Tracheal epithelial cell (primary cell): Measurements from ENCODE around the gene ENDOU. TPM values are rescaled to one million over a fixed set of nuclear protein-coding genes. Genes with fewer than 3 reads are reported as not detected.

Experiments
- total RNA-seq: library from RNA; depleted of rRNA; stranded (reverse); fragments of >200 nt; gene quantifications from 2 replicates; pipeline ENCODE4 v1.2.1, GENCODE V29; 2014

Gene ENDOU, protein sequence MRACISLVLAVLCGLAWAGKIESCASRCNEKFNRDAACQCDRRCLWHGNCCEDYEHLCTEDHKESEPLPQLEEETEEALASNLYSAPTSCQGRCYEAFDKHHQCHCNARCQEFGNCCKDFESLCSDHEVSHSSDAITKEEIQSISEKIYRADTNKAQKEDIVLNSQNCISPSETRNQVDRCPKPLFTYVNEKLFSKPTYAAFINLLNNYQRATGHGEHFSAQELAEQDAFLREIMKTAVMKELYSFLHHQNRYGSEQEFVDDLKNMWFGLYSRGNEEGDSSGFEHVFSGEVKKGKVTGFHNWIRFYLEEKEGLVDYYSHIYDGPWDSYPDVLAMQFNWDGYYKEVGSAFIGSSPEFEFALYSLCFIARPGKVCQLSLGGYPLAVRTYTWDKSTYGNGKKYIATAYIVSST
- not detected in 2 replicates for total RNA-seq

DNA sequence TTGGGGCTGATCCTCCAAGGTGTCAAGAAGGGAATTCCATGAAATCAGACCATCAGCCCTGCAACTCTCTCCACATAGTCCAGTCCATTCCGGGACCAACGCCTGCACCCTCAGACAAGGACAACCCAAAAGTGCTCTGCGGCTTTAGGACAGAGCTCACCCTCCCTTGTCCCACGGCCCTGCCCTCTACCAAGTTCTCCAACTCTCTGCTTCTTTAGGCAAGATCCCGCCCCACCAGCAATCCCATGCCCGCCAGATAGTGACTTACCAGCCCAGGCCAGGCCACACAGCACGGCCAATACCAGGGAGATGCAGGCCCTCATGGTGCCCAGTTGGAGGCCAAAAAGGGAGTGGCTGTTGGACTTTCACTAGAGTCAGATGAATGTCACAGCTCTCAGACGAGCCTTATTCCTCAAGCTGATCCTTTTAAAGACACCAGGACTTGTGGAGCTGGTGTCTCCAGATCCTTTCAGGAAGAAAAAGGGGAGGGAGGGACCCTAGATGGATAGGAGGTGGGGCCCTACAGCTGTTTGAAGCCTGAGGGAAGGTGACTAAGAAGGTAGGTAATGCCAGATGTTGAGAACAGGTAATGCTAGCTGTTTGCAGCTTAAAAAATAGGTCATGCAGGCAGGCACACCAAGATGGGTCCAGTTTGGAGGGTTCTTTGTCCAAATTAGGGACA, at the start of gene ENDOU:
Gene ENDOU, minus strand, starts transcription at position 400 of the 682 bp plus-strand sequence. Its CDS starts 77 bp downstream, at position 323.

DNA sequence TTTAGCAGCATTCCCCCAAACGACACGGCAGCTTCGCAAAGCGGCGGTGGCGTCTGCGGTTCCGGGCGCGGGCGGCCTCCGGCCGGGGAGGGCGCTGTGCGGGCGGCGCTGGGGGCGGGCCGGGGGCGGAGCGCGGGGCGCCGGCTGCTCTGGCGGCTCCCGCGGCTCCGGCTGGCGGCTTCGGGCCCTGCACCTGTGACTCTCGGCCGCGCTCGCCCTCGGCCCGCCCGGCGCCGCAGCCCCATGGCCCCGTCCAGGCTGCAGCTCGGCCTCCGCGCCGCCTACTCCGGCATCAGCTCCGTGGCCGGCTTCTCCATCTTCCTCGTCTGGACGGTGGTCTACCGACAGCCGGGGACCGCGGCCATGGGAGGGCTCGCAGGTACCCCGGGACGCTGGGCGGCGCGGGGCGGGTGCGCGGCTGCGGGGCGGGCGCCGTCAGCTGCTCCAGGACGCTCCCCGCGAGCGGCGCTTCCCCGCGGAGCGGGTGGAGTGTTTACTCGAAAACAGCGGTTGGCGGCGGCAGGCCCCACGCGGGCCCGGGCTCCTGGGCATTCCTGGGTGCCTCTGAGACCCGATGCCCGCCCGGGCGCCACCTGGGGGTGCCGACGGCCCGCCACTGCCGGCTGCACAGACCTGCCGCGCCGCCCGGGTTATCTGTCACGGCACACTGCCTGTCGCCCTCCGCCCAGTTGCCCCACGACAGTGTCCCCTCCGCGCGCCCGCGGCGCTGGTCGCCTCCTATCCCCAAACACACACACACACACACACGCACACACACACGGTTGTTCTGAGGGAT, 48.0 kb upstream of the ENDOU start, which contains the start of gene SLC48A1:
Gene SLC48A1, plus strand, starts transcription at position 177 of the 796 bp plus-strand sequence. Its CDS starts 67 bp downstream, at position 244.

DNA sequence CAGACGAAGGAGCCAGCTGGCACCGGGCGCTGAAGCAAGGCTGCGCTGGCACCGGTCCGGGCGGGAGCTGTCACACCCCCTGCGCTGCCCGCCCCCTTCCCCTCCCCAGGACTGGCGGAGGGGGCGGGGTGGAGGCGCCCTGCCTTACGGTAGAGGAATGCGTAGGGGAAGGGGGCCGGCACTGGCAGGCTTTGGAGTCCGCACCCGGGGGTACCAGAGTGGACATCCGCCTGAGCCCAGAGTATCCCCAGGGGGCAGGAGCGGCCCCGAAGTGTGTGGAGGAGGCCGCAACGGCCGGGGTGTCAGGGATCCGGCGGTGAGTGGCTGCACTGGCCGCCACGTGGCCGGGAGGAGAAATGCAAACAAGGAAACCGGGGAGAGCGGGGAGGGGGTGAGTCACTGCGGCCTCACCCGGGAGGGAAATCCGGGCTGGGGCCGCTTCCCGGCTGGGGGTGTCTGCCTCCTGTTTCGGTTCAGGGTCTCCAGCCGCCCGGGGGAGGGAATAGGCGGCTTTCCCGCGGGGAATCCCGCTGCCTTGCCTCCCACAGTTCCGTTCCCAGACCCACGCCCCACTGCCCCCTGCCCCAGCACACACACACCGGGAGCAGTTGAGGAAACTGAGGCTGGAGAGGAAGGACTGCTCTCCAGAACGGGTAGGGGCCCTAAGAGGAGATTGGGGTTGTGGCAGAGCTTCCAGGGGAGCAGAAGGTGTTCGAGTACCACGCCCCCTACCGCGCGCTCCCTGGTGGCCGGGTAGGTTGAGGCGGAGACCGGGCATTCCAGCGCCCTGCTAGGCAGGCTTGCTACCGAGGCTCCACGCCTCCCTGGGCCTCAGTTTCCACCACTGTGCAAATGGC, 33.8 kb upstream of the ENDOU start, which contains the start of gene RAPGEF3:
Gene RAPGEF3, minus strand, starts transcription at position 47 of the 857 bp plus-strand sequence. CDS start 324 bp downstream, outside the sequence.

DNA sequence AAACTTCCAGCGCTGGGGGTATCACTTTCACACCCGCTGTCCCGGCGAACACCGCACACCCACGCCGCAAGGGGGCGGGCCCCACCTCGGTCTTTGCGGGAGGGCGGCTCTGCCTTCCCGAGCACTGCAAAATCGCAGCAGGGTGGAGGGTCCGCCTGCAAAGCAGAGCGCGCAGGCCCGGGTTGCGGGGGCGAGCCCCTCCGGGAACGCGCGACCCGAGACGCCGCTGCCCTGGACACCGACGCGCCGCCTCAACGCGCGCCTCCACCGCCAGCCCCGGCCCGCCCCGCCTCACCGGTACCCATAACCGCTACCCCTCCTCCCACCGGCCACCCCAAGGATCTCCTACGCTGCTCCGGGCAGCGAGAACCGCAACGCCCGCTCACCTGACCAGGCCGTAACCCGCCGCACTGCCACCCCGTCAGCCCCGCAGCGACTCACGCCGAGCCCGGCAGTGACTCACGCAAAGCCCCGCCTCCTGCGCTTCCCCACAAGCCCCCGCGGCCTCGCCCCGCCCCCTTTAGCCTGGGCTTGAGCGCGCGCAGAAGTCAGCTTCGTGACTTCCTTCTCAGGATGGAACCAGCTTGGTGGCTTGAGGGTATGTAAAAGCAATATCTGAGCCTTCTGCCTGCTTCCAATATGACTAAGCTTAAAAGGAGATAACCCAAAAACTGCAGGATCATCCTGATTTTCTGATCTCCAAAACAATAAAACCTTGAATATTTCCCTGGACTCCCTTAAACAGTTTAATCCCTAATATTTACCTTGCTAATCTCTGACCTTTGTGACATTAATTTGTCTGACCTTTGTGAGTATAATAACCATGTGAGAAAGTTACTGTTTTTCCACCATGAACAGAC, 19.5 kb downstream of the ENDOU start, which contains the start of gene RPAP3:
Gene RPAP3, minus strand, starts transcription at position 465 of the 860 bp plus-strand sequence. CDS start 3,190 bp downstream, outside the sequence.

Other genes starting within 250 kb of the ENDOU start
- gene RPAP3, start 19.5 kb downstream of the ENDOU start, total RNA-seq = 10.1 and 17.9 TPM in 2 replicates
- gene RAPGEF3, start 33.4 kb upstream of the ENDOU start, total RNA-seq = 3.4 and 8.2 TPM in 2 replicates
- 13.7 and 13.9 TPM in 2 replicates for gene SLC48A1, start 47.7 kb upstream of the ENDOU start, total RNA-seq
- gene HDAC7, start 94.4 kb upstream of the ENDOU start, total RNA-seq = 10.9 and 17.6 TPM in 2 replicates
- gene VDR, start 179.5 kb upstream of the ENDOU start, total RNA-seq = 5.5 and 10.0 TPM in 2 replicates
- 59.5 and 91.9 TPM in 2 replicates for gene TMEM106C, start 238.1 kb upstream of the ENDOU start, total RNA-seq